Liver (tissue), 9 donors: Measurements from ENCODE around the gene IFNG-AS1. TPM values are rescaled to one million over a fixed set of nuclear protein-coding genes. Genes with fewer than 3 reads are reported as not detected.

ENCODE experiments used
- DNase-seq: peaks from one replicate; pipeline ENCODE4 v3.0.0-alpha.2; 2017; ENCODE audit warnings: low spot score
- H3K27ac ChIP-seq, 2 donors: one replicate each; pipeline ENCODE4 v1.7.0; 2013; ENCODE audit warnings: inconsistent platforms in 2 of 2, low read length in 2 of 2, control low read depth in 1 of 2, low read depth in 1 of 2, mild to moderate bottlenecking in 1 of 2
- H3K27me3 ChIP-seq, 4 donors: one replicate each; pipeline versions ENCODE4 v1.6.1 to v1.7.0; 2013; ENCODE audit warnings: low read length in 3 of 4, inconsistent platforms in 1 of 4, mild to moderate bottlenecking in 1 of 4, moderate library complexity in 1 of 4; ENCODE audit not compliant: control insufficient read depth in 4 of 4, insufficient read depth in 4 of 4
- H3K36me3 ChIP-seq, 4 donors: one replicate each; pipeline versions ENCODE4 v1.6.1 to v1.7.0; 2013; ENCODE audit warnings: low read length in 3 of 4, mild to moderate bottlenecking in 3 of 4, low read depth in 1 of 4, moderate library complexity in 1 of 4; ENCODE audit not compliant: control insufficient read depth in 4 of 4, insufficient read depth in 3 of 4
- H3K4me1 ChIP-seq, 4 donors: one replicate each; pipeline versions ENCODE4 v1.6.1 to v1.7.0; 2013; ENCODE audit warnings: low read length in 3 of 4, mild to moderate bottlenecking in 3 of 4, moderate library complexity in 1 of 4; ENCODE audit not compliant: control insufficient read depth in 4 of 4, insufficient read depth in 4 of 4
- H3K4me3 ChIP-seq, 3 donors: one replicate each; pipeline versions ENCODE4 v1.6.1 to v1.7.0; 2013; ENCODE audit warnings: low read length in 3 of 3, control low read depth in 1 of 3, low read depth in 1 of 3, mild to moderate bottlenecking in 1 of 3
- H3K9ac ChIP-seq, 2 donors: one replicate each; pipeline ENCODE4 v1.7.0; 2013; ENCODE audit warnings: low read length in 2 of 2, mild to moderate bottlenecking in 2 of 2, moderate library complexity in 2 of 2, control low read depth in 1 of 2, low read depth in 1 of 2
- H3K9me3 ChIP-seq, 4 donors: one replicate each; pipeline versions ENCODE4 v1.6.1 to v1.7.0; 2013; ENCODE audit warnings: low read length in 3 of 4; ENCODE audit not compliant: control insufficient read depth in 4 of 4
- ATF3 ChIP-seq: IDR thresholded peaks from 2 replicates; pipeline ENCODE4 v1.6.1; 2016; ENCODE audit warnings: antibody characterized with exemption
- EGR1 ChIP-seq, 2 donors: IDR thresholded peaks; 2 replicates each; pipeline ENCODE4 v1.6.1; 2016 to 2018; ENCODE audit warnings: antibody characterized with exemption in 2 of 2, low read depth in 2 of 2
- FOXA1 ChIP-seq: IDR thresholded peaks from 2 replicates; pipeline ENCODE4 v1.6.1; 2016; ENCODE audit warnings: antibody characterized with exemption
- FOXA2 ChIP-seq: IDR thresholded peaks from 2 replicates; pipeline ENCODE4 v1.6.1; 2016; ENCODE audit warnings: antibody characterized with exemption
- GABPA ChIP-seq, 2 donors: IDR thresholded peaks in 1 of 2; conservative IDR thresholded peaks in 1 of 2; 2 replicates each; pipeline ENCODE4 v1.6.1; 2016; ENCODE audit warnings: antibody characterized with exemption in 2 of 2, mild to moderate bottlenecking in 1 of 2, moderate library complexity in 1 of 2
- HNF4G ChIP-seq: IDR thresholded peaks from 2 replicates; pipeline ENCODE4 v1.6.1; 2016; ENCODE audit warnings: antibody characterized with exemption
- JUND ChIP-seq, 2 donors: IDR thresholded peaks; 2 replicates each; pipeline ENCODE4 v1.6.1; 2016; ENCODE audit warnings: antibody characterized with exemption in 2 of 2
- NR2F2 ChIP-seq: IDR thresholded peaks from 2 replicates; pipeline ENCODE4 v1.6.1; 2016; ENCODE audit warnings: antibody characterized with exemption
- RAD21 ChIP-seq, 2 donors: IDR thresholded peaks; 2 replicates each; pipeline ENCODE4 v1.6.1; 2016; ENCODE audit warnings: antibody characterized with exemption in 2 of 2, mild to moderate bottlenecking in 2 of 2
- REST ChIP-seq: IDR thresholded peaks from 2 replicates; pipeline ENCODE4 v1.6.1; 2016; ENCODE audit warnings: antibody characterized with exemption, mild to moderate bottlenecking
- RXRA ChIP-seq, 2 donors: IDR thresholded peaks; 2 replicates each; pipeline ENCODE4 v1.6.1; 2017 to 2018; ENCODE audit warnings: antibody characterized with exemption in 2 of 2, mild to moderate bottlenecking in 1 of 2
- SP1 ChIP-seq: IDR thresholded peaks from 2 replicates; pipeline ENCODE4 v1.6.1; 2018; ENCODE audit warnings: antibody characterized with exemption, mild to moderate bottlenecking
- TAF1 ChIP-seq: conservative IDR thresholded peaks from 2 replicates; pipeline ENCODE4 v1.6.1; 2016; ENCODE audit warnings: antibody characterized with exemption, mild to moderate bottlenecking
- YY1 ChIP-seq: IDR thresholded peaks from 2 replicates; pipeline ENCODE4 v1.6.1; 2016; ENCODE audit warnings: antibody characterized with exemption, mild to moderate bottlenecking
- WGBS: extraction: QIAGEN DNeasy Blood & Tissue Kit; methylation state at CpG from one replicate; pipeline ENCODE4 v1.1.7; 2013; 5-methylcytosine and 5-hydroxymethylcytosine counted together
- polyA plus RNA-seq, 2 donors: library from polyadenylated mRNA; stranded (reverse) in 1 of 2; unstranded in 1 of 2; fragments of 200-250 nt in 1 of 2; fragments of >200 nt in 1 of 2; fragmentation: Nextera tagmentation in 1 of 2; extraction: Ambion mirVana in 1 of 2; gene quantifications; one replicate each; pipeline versions ENCODE4 v1.2.1 to v1.2.3, GENCODE V29; 2013 to 2015
- total RNA-seq, 2 donors: library from RNA; depleted of rRNA; stranded (reverse); fragments of >200 nt; gene quantifications; one replicate each; pipeline ENCODE4 v1.2.3, GENCODE V29; 2014
- TF ChIP-seq, protein P1 (sequence below): IDR thresholded peaks from 2 replicates; pipeline ENCODE4 v1.6.1; 2016; ENCODE audit warnings: antibody characterized with exemption
- TF ChIP-seq, protein P2 (sequence below): fragments of 150-350 bp; IDR thresholded peaks from 2 replicates; pipeline ENCODE4 v1.5.1; 2017; ENCODE audit warnings: improper control_type of control experiment, low read depth, low read length; ENCODE audit not compliant: missing input control
- donor health status: healthy.
- donor health status: healthy.
- donor health status: healthy.
- donor health status: healthy.
- donor health status: healthy.

IFNG-AS1 gene
- total RNA-seq: 1 to 10 TPM in 1 of 2 donors, not detected in 1; 1.0 TPM
- under 1 TPM in 1 of 2 donors, not detected in 1; 0.24 TPM for polyA plus RNA-seq

DNA sequence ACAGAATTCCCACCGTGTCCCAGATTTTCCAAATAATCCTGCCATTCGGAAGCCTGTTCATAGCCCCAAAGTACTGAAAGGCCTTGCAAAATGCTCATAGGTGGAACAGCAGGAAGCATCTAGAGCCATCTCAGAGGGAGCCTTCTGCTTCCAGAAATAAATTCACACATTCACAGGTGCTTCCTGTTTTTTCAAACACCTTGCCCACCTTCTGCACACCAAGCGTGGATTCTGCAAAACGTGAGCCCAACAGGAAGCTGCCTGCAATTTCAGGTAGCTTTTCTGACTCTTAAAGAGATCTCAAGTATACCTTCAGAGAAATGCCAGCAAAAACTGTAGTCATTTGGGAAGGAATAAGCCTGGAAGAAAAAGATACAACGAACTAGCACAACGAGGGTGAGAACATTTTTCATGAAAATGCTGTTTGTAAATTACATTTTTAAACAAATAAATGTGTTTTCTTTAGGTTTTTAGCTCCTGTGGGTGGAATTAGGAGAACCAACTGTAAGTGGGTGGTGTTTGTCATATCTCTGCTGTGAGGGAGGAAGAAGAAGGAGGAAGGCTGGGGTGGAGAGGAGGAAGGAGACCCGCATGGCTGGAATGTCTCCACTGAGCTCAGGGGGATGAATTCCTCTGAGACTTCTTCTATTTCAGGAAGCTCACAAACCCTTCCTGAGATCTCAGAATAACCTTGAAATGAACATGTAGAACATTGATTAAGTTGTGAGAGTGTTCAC lies at the start of gene IFNG-AS1:
Gene IFNG-AS1 (plus strand): TSS at position 264 of the 737 bp plus-strand sequence.
- no peak for DNase-seq
- 60% methylated on average over 7 of the region's 7 CpGs for WGBS

DNA sequence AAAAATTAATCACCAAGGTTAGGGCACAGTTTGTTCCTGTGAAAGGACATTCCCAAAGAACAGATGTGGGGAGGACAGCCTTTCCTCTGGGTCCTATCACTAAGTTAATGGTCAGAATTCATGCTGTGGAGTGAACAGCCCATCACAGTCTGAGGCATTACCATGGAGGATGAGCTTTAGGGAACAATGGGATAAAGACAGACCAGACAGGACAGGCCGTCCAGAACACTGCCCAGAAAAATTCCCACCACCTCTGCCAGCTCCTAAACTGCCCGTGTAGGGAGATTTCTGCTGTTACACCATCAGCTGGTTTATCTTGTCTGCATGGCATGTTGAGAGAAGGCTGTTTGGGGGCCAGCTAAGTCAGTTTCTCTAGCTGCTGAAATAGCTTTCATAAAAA lies 49.6 kb upstream of the IFNG-AS1 start:
- Histone ChIP-seq H3K27me3 (peaks cover 0 to 9% (median 5%) of the 10 kb centered on the region in 4 donors), H3K4me1 (peaks cover 0 to 3% (median 0%) of the 10 kb centered on the region in 4 donors), H3K9me3 (no peaks in the 10 kb centered on the region), H3K4me3 (no peak overlapping the region), H3K9ac (no peak overlapping the region), H3K36me3 (no peaks in the 10 kb centered on the region), H3K27ac (no peak overlapping the region)
- WGBS: 32% methylated on average over 2 of the region's 2 CpGs
- DNase-seq: no peak
- no peak for TF ChIP-seq NR2F2
- TF ChIP-seq TAF1: no peak
- no peak for TF ChIP-seq GABPA (IDR thresholded peaks at IDR 0.05 in 1 of 2, conservative IDR thresholded peaks at IDR 0.05 in 1 of 2)
- no peak for TF ChIP-seq JUND (IDR thresholded peaks at IDR 0.05)
- no peak for TF ChIP-seq RAD21 (IDR thresholded peaks at IDR 0.05)
- no peak for TF ChIP-seq FOXA1
- no peak for TF ChIP-seq REST
- TF ChIP-seq ATF3: no peak
- TF ChIP-seq FOXA2: no peak
- TF ChIP-seq, protein P1, sequence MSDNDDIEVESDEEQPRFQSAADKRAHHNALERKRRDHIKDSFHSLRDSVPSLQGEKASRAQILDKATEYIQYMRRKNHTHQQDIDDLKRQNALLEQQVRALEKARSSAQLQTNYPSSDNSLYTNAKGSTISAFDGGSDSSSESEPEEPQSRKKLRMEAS: no peak
- no peak for TF ChIP-seq YY1
- TF ChIP-seq RXRA (IDR thresholded peaks at IDR 0.05): no peak
- TF ChIP-seq HNF4G: no peak

More for the DNA sequence above, at the start of gene IFNG-AS1:
- peaks cover 0 to 8% (median 0%) of the 10 kb centered on the region in 4 donors for H3K27me3 ChIP-seq
- H3K4me1 ChIP-seq: no peaks in the 10 kb centered on the region
- no peak within 1 kb of the TSS for H3K27ac ChIP-seq
- H3K4me3 ChIP-seq: no peak within 1 kb of the TSS
- no peaks in the 10 kb centered on the region for H3K36me3 ChIP-seq
- no peak for TF ChIP-seq JUND (IDR thresholded peaks at IDR 0.05)
- TF ChIP-seq, protein P2, sequence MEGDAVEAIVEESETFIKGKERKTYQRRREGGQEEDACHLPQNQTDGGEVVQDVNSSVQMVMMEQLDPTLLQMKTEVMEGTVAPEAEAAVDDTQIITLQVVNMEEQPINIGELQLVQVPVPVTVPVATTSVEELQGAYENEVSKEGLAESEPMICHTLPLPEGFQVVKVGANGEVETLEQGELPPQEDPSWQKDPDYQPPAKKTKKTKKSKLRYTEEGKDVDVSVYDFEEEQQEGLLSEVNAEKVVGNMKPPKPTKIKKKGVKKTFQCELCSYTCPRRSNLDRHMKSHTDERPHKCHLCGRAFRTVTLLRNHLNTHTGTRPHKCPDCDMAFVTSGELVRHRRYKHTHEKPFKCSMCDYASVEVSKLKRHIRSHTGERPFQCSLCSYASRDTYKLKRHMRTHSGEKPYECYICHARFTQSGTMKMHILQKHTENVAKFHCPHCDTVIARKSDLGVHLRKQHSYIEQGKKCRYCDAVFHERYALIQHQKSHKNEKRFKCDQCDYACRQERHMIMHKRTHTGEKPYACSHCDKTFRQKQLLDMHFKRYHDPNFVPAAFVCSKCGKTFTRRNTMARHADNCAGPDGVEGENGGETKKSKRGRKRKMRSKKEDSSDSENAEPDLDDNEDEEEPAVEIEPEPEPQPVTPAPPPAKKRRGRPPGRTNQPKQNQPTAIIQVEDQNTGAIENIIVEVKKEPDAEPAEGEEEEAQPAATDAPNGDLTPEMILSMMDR: no peak
- TF ChIP-seq RAD21 (IDR thresholded peaks at IDR 0.05): no peak
- no peak for TF ChIP-seq REST
- no peak for TF ChIP-seq FOXA1
- no peak for TF ChIP-seq EGR1 (IDR thresholded peaks at IDR 0.05; ENCODE audit: low read depth in 2 of 2)
- no peak for TF ChIP-seq NR2F2
- TF ChIP-seq SP1: no peak
- no peak for TF ChIP-seq GABPA (IDR thresholded peaks at IDR 0.05 in 1 of 2, conservative IDR thresholded peaks at IDR 0.05 in 1 of 2)
- TF ChIP-seq HNF4G: no peak
- no peak for TF ChIP-seq FOXA2
- no peak for TF ChIP-seq RXRA (IDR thresholded peaks at IDR 0.05)
- TF ChIP-seq TAF1: no peak
- H3K9ac ChIP-seq: no peak within 1 kb of the TSS
- no peaks in the 10 kb centered on the region for H3K9me3 ChIP-seq
